ENCODE results near the gene C4orf17. TPM values are rescaled to one million over a fixed set of nuclear protein-coding genes. Genes with fewer than 3 reads are reported as not detected.

The C4orf17 gene
- total and polyA plus RNA-seq, 2 of the 8 experiments (the other 6 are each of a cell fraction or from before 2014, with no cell fraction given), result not detected

Other genes starting within 250 kb of the C4orf17 start
- gene ADH1A, start 220.0 kb upstream of the C4orf17 start, total RNA-seq (2021; fragmentation: NEBNext Ultra II Directional; extraction: Animal tissue kit (Norgen Biotek cat#: 25700)), result not detected in 2 replicates
- not detected in 2 replicates for gene ADH1A, start 220.0 kb upstream of the C4orf17 start, polyA plus RNA-seq (2011; rRNA removed)
- not detected in 2 replicates for gene ADH1B, start 189.6 kb upstream of the C4orf17 start, total RNA-seq (2021; fragmentation: NEBNext Ultra II Directional; extraction: Animal tissue kit (Norgen Biotek cat#: 25700))
- not detected in 2 replicates for gene ADH1B, start 189.6 kb upstream of the C4orf17 start, polyA plus RNA-seq (2011; rRNA removed)
- gene ADH1C, start 158.3 kb upstream of the C4orf17 start, total RNA-seq (2021; fragmentation: NEBNext Ultra II Directional; extraction: Animal tissue kit (Norgen Biotek cat#: 25700)), result not detected in 2 replicates
- gene ADH1C, start 158.3 kb upstream of the C4orf17 start, polyA plus RNA-seq (2011; rRNA removed), result not detected in 2 replicates
- not detected in 2 replicates for gene ADH7, start 75.7 kb upstream of the C4orf17 start, total RNA-seq (2021; fragmentation: NEBNext Ultra II Directional; extraction: Animal tissue kit (Norgen Biotek cat#: 25700))
- gene ADH7, start 75.7 kb upstream of the C4orf17 start, polyA plus RNA-seq (2011; rRNA removed), result not detected in 2 replicates
- 3.3 and 3.8 TPM in 2 replicates for gene TRMT10A, start 53.0 kb downstream of the C4orf17 start, total RNA-seq (2021; fragmentation: NEBNext Ultra II Directional; extraction: Animal tissue kit (Norgen Biotek cat#: 25700))
- gene TRMT10A, start 53.0 kb downstream of the C4orf17 start, polyA plus RNA-seq (2011; rRNA removed), result 0.75 and 1.5 TPM in 2 replicates
- gene MTTP, start 63.8 kb downstream of the C4orf17 start, total RNA-seq (2021; fragmentation: NEBNext Ultra II Directional; extraction: Animal tissue kit (Norgen Biotek cat#: 25700)), result 0.26 and 0.50 TPM in 2 replicates
- 0.08 and 0.12 TPM in 2 replicates for gene MTTP, start 63.8 kb downstream of the C4orf17 start, polyA plus RNA-seq (2011; rRNA removed)
- gene C4orf54, start 146.8 kb downstream of the C4orf17 start, total RNA-seq (2021; fragmentation: NEBNext Ultra II Directional; extraction: Animal tissue kit (Norgen Biotek cat#: 25700)), result not detected in 2 replicates
- gene C4orf54, start 146.8 kb downstream of the C4orf17 start, polyA plus RNA-seq (2011; rRNA removed), result not detected in 2 replicates

All from H1 (cell line).